Osteoblast (primary cell): ENCODE measurements around the gene EME2. TPM values are rescaled to one million over a fixed set of nuclear protein-coding genes. Genes with fewer than 3 reads are reported as not detected.

Experiments
- DNase-seq: peaks from one replicate; pipeline ENCODE4 v3.0.0; 2011; ENCODE audit warnings: low spot score, mixed read lengths; ENCODE audit not compliant: insufficient read length; ENCODE audit errors: missing footprints
- H2AFZ ChIP-seq: 2 replicates; pipeline ENCODE4 v1.6.0; 2011; ENCODE audit warnings: mild to moderate bottlenecking, low read length
- H3K27ac ChIP-seq: 2 replicates; pipeline ENCODE4 v1.5.1; 2011; ENCODE audit warnings: mild to moderate bottlenecking, low read depth, low read length, moderate library complexity
- H3K27me3 ChIP-seq: 2 replicates; pipeline ENCODE4 v1.6.0; 2012; ENCODE audit warnings: mild to moderate bottlenecking, control low read depth, inconsistent platforms, low read length, moderate library complexity; ENCODE audit not compliant: insufficient read depth
- H3K36me3 ChIP-seq: 2 replicates; pipeline ENCODE4 v1.5.1; 2011; ENCODE audit warnings: mild to moderate bottlenecking, low read length, control low read depth, moderate library complexity; ENCODE audit not compliant: insufficient read depth
- H3K4me1 ChIP-seq: 2 replicates; pipeline ENCODE4 v1.5.1; 2011; ENCODE audit warnings: mild to moderate bottlenecking, low read length, control low read depth, moderate library complexity; ENCODE audit not compliant: insufficient read depth
- H3K4me2 ChIP-seq: 2 replicates; pipeline ENCODE4 v1.6.0; 2011; ENCODE audit warnings: mild to moderate bottlenecking, low read length; ENCODE audit not compliant: insufficient read depth
- H3K4me3 ChIP-seq: fragments of 200-600 bp; sonication (generic); 3 replicates; pipeline ENCODE4 v1.5.1; 2012; ENCODE audit warnings: mild to moderate bottlenecking, low read length, inconsistent platforms; ENCODE audit not compliant: insufficient read depth
- H3K79me2 ChIP-seq: 2 replicates; pipeline ENCODE4 v1.6.0; 2012; ENCODE audit warnings: mild to moderate bottlenecking, low read length, control low read depth, inconsistent platforms; ENCODE audit not compliant: insufficient read depth
- H3K9me3 ChIP-seq: 2 replicates; pipeline ENCODE4 v1.5.1; 2011; ENCODE audit warnings: low read depth, low read length, control low read depth
- H4K20me1 ChIP-seq: 2 replicates; pipeline ENCODE4 v1.6.0; 2012; ENCODE audit warnings: mild to moderate bottlenecking, low read length, control low read depth; ENCODE audit not compliant: insufficient read depth
- total RNA-seq: library from RNA; depleted of rRNA; stranded (reverse); fragments of >200 nt; gene quantifications from 2 replicates; pipeline ENCODE4 v1.2.3, GENCODE V29; 2012
- TF ChIP-seq, protein P1 (sequence below): IDR thresholded peaks from 2 replicates; pipeline ENCODE4 v1.5.1; 2011; ENCODE audit warnings: mild to moderate bottlenecking, low read depth, low read length, moderate library complexity; ENCODE audit errors: extremely low read depth

EME2 gene
- total RNA-seq, 1 donor, result 16.3 TPM

DNA sequence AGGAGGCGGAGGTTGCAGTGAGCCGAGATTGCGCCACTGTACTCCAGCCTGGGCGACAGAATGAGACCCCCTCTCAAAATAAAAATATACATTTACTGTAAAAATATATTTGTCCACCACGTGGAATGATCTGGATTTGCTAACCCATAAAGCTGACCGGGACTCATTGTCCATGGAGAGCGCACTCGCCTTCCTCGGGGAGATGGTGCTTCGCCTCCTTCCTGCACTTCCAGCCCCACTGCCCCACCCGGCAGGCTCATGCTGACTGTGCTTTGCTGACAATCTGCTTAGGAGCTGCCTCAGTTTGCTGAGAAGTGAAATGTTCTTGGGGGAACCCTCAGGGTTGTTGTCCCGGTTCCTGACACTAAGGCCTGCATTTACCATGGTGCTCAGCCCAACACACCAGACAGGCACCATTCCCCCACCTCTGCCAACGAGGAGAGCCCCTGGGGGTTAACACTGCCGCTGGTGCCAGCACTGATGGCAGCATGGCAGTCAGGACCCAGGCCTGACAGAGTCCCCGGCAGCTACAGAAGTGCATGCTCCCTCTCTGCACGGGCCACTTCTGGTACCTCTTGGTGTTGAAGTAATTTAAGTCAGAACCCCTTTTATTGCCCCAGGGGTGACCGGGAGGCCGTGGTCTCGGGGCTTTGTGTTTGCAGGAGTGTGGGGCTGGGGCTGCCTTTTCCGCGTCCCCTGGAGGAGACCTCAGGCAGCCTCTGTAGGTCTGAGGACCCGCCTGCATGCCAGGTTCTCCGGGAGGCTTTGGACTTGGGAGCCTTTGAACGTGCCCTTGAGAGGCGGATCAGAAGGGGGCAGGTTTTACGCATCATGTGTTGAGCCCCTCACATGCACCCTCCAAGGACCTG lies 12.6 kb downstream of the EME2 start:
- peak; percentile 72 for DNase-seq
- Histone ChIP-seq H3K36me3 (peaks cover 22% of the 10 kb centered on the region), H4K20me1 (peaks cover 35% of the 10 kb centered on the region), H3K79me2 (peaks cover 53% of the 10 kb centered on the region), H3K4me3 (no peak overlapping the region), H3K9me3 (no peaks in the 10 kb centered on the region), H2AFZ (no peak overlapping the region), H3K4me2 (no peak overlapping the region), H3K4me1 (peaks cover 19% of the 10 kb centered on the region), H3K27me3 (no peaks in the 10 kb centered on the region), H3K27ac (no peak overlapping the region)
- TF ChIP-seq, protein P1, sequence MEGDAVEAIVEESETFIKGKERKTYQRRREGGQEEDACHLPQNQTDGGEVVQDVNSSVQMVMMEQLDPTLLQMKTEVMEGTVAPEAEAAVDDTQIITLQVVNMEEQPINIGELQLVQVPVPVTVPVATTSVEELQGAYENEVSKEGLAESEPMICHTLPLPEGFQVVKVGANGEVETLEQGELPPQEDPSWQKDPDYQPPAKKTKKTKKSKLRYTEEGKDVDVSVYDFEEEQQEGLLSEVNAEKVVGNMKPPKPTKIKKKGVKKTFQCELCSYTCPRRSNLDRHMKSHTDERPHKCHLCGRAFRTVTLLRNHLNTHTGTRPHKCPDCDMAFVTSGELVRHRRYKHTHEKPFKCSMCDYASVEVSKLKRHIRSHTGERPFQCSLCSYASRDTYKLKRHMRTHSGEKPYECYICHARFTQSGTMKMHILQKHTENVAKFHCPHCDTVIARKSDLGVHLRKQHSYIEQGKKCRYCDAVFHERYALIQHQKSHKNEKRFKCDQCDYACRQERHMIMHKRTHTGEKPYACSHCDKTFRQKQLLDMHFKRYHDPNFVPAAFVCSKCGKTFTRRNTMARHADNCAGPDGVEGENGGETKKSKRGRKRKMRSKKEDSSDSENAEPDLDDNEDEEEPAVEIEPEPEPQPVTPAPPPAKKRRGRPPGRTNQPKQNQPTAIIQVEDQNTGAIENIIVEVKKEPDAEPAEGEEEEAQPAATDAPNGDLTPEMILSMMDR, result no peak

DNA sequence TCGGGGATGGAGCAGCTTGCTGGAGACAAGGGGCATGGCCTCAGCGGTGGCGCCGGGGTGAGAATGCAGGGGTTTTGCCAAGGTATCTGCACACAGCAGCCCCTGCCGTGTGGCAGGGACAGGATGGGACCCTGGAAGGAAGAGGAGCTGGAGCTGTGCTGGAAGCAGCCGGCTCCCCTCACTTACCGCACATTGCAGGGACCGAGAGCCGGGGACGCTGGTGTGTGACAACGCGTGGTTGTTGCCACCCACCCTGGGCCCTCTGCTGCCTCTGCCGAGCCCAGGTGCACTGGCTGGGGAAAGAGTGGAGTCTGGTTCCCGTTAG lies 13.2 kb downstream of the EME2 start:
- peaks cover 35% of the 10 kb centered on the region for H4K20me1 ChIP-seq
- peaks cover 52% of the 10 kb centered on the region for H3K79me2 ChIP-seq
- no peak overlapping the region for H3K4me3 ChIP-seq
- no peak overlapping the region for H2AFZ ChIP-seq
- no peak overlapping the region for H3K4me2 ChIP-seq
- no peak overlapping the region for H3K27ac ChIP-seq
- H3K36me3 ChIP-seq, result peaks cover 18% of the 10 kb centered on the region
- H3K4me1 ChIP-seq, result peaks cover 18% of the 10 kb centered on the region
- H3K9me3 ChIP-seq, result no peaks in the 10 kb centered on the region
- TF ChIP-seq, protein P1, result no peak
- no peak for DNase-seq
- no peaks in the 10 kb centered on the region for H3K27me3 ChIP-seq

DNA sequence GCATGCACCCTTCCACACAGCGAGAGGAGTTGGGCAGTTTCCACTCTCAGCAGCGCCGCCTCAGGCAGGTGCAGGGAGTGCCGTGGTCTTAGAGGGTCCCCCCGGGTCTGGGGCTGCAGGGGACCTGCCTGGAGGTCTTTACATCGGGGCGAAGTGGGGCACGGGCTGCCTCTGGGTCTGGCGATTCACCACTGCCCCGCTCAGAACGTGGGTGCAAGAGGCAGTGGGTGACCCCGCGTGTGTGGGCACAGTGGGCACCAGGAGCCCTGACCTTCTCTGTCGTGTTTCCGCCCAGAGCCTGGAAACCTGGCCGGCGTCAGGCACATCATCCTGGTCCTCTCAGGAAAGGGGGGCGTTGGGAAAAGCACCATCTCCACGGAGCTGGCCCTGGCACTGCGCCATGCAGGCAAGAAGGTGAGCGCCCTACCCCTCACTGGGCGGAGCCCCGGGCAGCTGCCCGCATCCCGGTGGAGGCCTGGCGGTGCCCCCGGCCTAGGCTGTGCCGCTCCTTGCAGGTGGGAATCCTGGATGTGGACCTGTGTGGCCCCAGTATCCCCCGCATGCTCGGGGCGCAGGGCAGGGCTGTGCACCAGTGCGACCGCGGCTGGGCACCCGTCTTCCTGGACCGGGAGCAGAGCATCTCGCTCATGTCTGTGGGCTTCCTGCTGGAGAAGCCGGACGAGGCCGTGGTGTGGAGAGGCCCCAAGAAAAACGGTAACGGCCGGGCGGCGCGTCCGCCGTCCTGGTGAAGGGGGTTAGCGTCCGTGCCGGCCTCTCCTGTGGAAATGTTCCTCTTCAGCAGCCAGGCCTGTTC lies 13.8 kb downstream of the EME2 start:
- Histone ChIP-seq H3K4me3 (no peak overlapping the region), H3K27ac (no peak overlapping the region), H3K4me1 (peaks cover 11% of the 10 kb centered on the region), H3K36me3 (peaks cover 16% of the 10 kb centered on the region), H3K4me2 (no peak overlapping the region), H3K27me3 (no peaks in the 10 kb centered on the region), H2AFZ (no peak overlapping the region), H3K9me3 (no peaks in the 10 kb centered on the region), H4K20me1 (peaks cover 29% of the 10 kb centered on the region), H3K79me2 (peaks cover 47% of the 10 kb centered on the region)
- DNase-seq, result peak; percentile 69
- TF ChIP-seq, protein P1, result no peak

DNA sequence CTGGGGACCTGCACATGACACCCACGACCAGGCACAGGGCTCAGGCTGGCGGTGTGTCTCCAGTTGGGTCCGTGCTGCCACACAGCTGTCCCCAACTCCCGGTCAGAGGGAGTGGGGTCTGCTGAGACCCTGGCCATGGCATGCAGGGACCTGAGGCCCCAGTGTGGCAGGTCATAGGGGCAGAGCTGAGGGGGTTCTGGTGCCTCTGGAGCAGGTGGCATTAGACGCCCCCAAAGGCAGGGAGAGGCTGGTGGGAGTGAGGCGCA lies 14.4 kb downstream of the EME2 start:
- no peak overlapping the region for H3K4me3 ChIP-seq
- TF ChIP-seq, protein P1, result no peak

More for the DNA sequence above, 14.4 kb downstream of the EME2 start:
- no peak overlapping the region for H3K4me2 ChIP-seq
- H3K9me3 ChIP-seq, result no peaks in the 10 kb centered on the region
- no peaks in the 10 kb centered on the region for H3K27me3 ChIP-seq
- H2AFZ ChIP-seq, result no peak overlapping the region
- peaks cover 16% of the 10 kb centered on the region for H3K36me3 ChIP-seq
- H3K4me1 ChIP-seq, result peaks cover 9% of the 10 kb centered on the region
- H3K27ac ChIP-seq, result no peak overlapping the region
- peaks cover 26% of the 10 kb centered on the region for H4K20me1 ChIP-seq
- peaks cover 47% of the 10 kb centered on the region for H3K79me2 ChIP-seq
- DNase-seq, result peak; percentile 63
